Retinal pigment epithelial cell (primary cell): ENCODE results near the gene TGFBR3.

ENCODE experiments used
- DNase-seq: peaks from one replicate; pipeline ENCODE4 v3.0.0-alpha.2; 2010; ENCODE audit warnings: low read depth
- H3K4me3 ChIP-seq: 2 replicates; pipeline ENCODE4 v1.5.1; 2011; ENCODE audit warnings: mild to moderate bottlenecking, low read length, control low read depth, moderate library complexity
- CTCF ChIP-seq: conservative IDR thresholded peaks from 2 replicates; pipeline ENCODE4 v1.5.1; 2011; ENCODE audit warnings: low read depth, low read length, control low read depth, inconsistent platforms

Gene TGFBR3

GRCh38 chr1:91753878-91754277 lies 132.1 kb downstream of the TGFBR3 start:
- TF ChIP-seq CTCF, result no peak
- no peak overlapping the region for H3K4me3 ChIP-seq
- DNase-seq, result no peak

GRCh38 chr1:91752324-91752723 lies 133.6 kb downstream of the TGFBR3 start:
- DNase-seq, result no peak

GRCh38 chr1:91751275-91751674 lies 134.7 kb downstream of the TGFBR3 start:
- no peak overlapping the region for H3K4me3 ChIP-seq
- no peak for TF ChIP-seq CTCF
- DNase-seq, result no peak

More at GRCh38 chr1:91752324-91752723, 133.6 kb downstream of the TGFBR3 start:
- no peak for TF ChIP-seq CTCF
- H3K4me3 ChIP-seq, result no peak overlapping the region

- TF ChIP-seq CTCF, result no peak
Observed at GRCh38 chr1:91750398-91750996, 135.5 kb downstream of the TGFBR3 start.

GRCh38 chr1:91749788-91750231 lies 136.1 kb downstream of the TGFBR3 start:
- no peak overlapping the region for H3K4me3 ChIP-seq
- no peak for TF ChIP-seq CTCF
- DNase-seq, result no peak

More at GRCh38 chr1:91750398-91750996, 135.5 kb downstream of the TGFBR3 start:
- no peak for DNase-seq
- no peak overlapping the region for H3K4me3 ChIP-seq

GRCh38 chr1:91747666-91748065 lies 138.3 kb downstream of the TGFBR3 start:
- no peak overlapping the region for H3K4me3 ChIP-seq
- TF ChIP-seq CTCF, result no peak
- no peak for DNase-seq

- no peak for DNase-seq
- TF ChIP-seq CTCF, result no peak
- no peak overlapping the region for H3K4me3 ChIP-seq
Observed at GRCh38 chr1:91746728-91747338, 139.1 kb downstream of the TGFBR3 start.
